Subcutaneous abdominal adipose tissue (tissue), 5 donors: ENCODE data around the gene SNAPC3.
A peak's percentile ranks its signal among the peaks of the same experiment; 100 is the strongest.
"Not testable (repeated sequence)": the region's sequence is repeated elsewhere in the genome, so short reads cannot be mapped to it uniquely, and the experiment has no call there.

Experiments used
- H3K27ac ChIP-seq: one replicate; pipeline ENCODE4 v1.7.0; 2013; ENCODE audit warnings: low read depth, mild to moderate bottlenecking, inconsistent platforms, low read length, moderate library complexity
- H3K27me3 ChIP-seq, 5 donors: one replicate each; pipeline ENCODE4 v1.7.0; 2013; ENCODE audit warnings: low read length in 5 of 5, inconsistent platforms in 1 of 5; ENCODE audit not compliant: control insufficient read depth in 5 of 5, insufficient read depth in 4 of 5
- H3K36me3 ChIP-seq, 5 donors: one replicate each; pipeline ENCODE4 v1.7.0; 2013; ENCODE audit warnings: low read length in 5 of 5; ENCODE audit not compliant: control insufficient read depth in 5 of 5, insufficient read depth in 5 of 5
- H3K4me1 ChIP-seq, 5 donors: one replicate each; pipeline ENCODE4 v1.7.0; 2013; ENCODE audit warnings: low read length in 5 of 5, mild to moderate bottlenecking in 3 of 5, moderate library complexity in 1 of 5; ENCODE audit not compliant: control insufficient read depth in 5 of 5, insufficient read depth in 5 of 5
- H3K4me3 ChIP-seq, 5 donors: one replicate each; pipeline ENCODE4 v1.7.0; 2013; ENCODE audit warnings: low read length in 5 of 5, low read depth in 1 of 5
- H3K9ac ChIP-seq, 5 donors: one replicate each; pipeline ENCODE4 v1.7.0; 2013; ENCODE audit warnings: low read length in 5 of 5, mild to moderate bottlenecking in 4 of 5, moderate library complexity in 3 of 5
- H3K9me3 ChIP-seq, 5 donors: one replicate each; pipeline ENCODE4 v1.7.0; 2013; ENCODE audit warnings: low read length in 5 of 5; ENCODE audit not compliant: control insufficient read depth in 5 of 5
- donor health status: healthy.
- donor health status: healthy.
- donor health status: healthy.
- donor health status: healthy.
- donor health status: healthy.

Gene SNAPC3

DNA sequence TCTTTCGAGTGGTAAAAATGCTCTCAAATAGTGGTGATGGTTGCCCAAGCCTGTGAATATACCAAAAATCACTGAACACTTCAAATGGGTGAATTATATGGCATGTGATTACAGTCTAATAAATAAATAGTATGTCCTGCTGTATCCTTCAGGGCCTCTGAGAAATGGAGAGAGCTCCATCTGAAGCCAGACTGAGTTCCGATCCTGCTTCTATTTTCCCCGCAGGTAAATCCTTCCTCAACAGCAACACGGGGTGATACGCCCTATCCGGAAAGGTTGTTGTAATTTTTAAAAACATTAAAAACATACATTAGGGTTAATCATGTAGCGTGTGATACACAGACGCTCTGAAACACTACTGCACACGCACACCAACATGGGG is 695 bp upstream of the SNAPC3 start:
- peak overlapping the region; percentile 87 to 99 (median 96) for H3K4me3 ChIP-seq
- peak overlapping the region; percentile 90 for H3K27ac ChIP-seq

GRCh38 chr9:15423231-15423985 is 732 bp downstream of the SNAPC3 start:
- Histone ChIP-seq H3K4me3 (peak overlapping the region; percentile 87 to 99 (median 96)), H3K36me3 (peaks cover 7 to 17% (median 15%) of the 10 kb centered on the region in 5 donors), H3K9ac (peak overlapping the region; percentile 77 to 96 (median 85)), H3K9me3 (no peaks in the 10 kb centered on the region), H3K27me3 (no peaks in the 10 kb centered on the region), H3K4me1 (peaks cover 0 to 29% (median 24%) of the 10 kb centered on the region in 5 donors), H3K27ac (peak overlapping the region; percentile 90)

More for the DNA sequence above, 695 bp upstream of the SNAPC3 start:
- Histone ChIP-seq H3K9me3 (no peaks in the 10 kb centered on the region), H3K27me3 (no peaks in the 10 kb centered on the region), H3K9ac (peak overlapping the region; percentile 84 to 96 (median 89)), H3K4me1 (peaks cover 0 to 27% (median 24%) of the 10 kb centered on the region in 5 donors), H3K36me3 (peaks cover 7 to 17% (median 15%) of the 10 kb centered on the region in 5 donors)

DNA sequence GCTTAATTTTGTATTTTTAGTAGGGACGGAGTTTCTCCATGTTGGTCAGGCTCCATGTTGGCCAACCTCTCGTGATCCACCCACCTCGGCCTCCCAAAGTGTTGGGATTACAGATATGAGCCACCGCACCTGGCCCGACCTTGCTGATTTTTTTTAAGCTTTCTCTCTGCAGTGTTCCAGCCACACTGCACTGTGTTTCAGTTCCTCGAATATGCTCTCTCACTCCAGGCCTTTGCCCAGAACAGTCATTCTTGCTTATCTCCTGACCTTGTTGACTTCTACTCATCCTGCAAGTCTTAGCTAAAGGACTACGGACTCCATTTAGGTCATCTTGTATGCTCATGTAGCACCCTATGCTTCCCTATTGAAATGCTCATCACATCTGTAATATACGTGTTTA is 3.3 kb downstream of the SNAPC3 start:
- no peak overlapping the region for H3K9ac ChIP-seq
- H3K4me1 ChIP-seq: peaks cover 0 to 34% (median 27%) of the 10 kb centered on the region in 5 donors
- H3K9me3 ChIP-seq: no peaks in the 10 kb centered on the region
- H3K27ac ChIP-seq: no peak overlapping the region
- H3K36me3 ChIP-seq: peaks cover 7 to 17% (median 15%) of the 10 kb centered on the region in 5 donors
- H3K4me3 ChIP-seq: no peak overlapping the region
- no peaks in the 10 kb centered on the region for H3K27me3 ChIP-seq

DNA sequence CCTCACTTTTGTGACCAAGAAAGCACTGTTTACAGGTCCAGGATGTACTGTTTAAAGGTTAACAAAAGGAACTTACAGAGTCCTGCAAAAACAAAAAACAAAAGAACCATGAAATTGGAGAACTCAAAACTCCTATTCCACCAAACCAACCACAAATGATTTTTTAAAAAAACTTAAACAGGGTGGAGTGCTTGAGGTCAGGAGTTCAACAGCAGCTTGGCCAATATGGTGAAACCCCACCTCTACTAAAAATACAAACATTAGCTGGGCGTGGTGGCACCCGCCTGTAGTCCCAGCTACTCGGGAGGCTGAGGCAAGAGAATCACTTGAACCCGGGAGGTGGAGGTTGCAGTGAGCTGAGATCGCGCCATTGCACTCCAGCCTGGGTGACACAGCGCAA is 5.0 kb downstream of the SNAPC3 start:
- not testable (repeated sequence) for H3K27ac ChIP-seq, H3K4me3 ChIP-seq, H3K9me3 ChIP-seq, H3K27me3 ChIP-seq, H3K9ac ChIP-seq
- Histone ChIP-seq H3K4me1 (peaks cover 0 to 34% (median 25%) of the 10 kb centered on the region in 5 donors), H3K36me3 (peaks cover 7 to 17% (median 15%) of the 10 kb centered on the region in 5 donors)

GRCh38 chr9:15430920-15431844 is 8.5 kb downstream of the SNAPC3 start:
- Histone ChIP-seq H3K4me3 (no peak overlapping the region), H3K27me3 (no peaks in the 10 kb centered on the region), H3K9me3 (no peaks in the 10 kb centered on the region), H3K27ac (no peak overlapping the region), H3K36me3 (peaks cover 11 to 25% (median 16%) of the 10 kb centered on the region in 5 donors), H3K9ac (peak overlapping the region in 1 of 5 donors; percentile 30), H3K4me1 (peaks cover 0 to 13% (median 8%) of the 10 kb centered on the region in 5 donors)

DNA sequence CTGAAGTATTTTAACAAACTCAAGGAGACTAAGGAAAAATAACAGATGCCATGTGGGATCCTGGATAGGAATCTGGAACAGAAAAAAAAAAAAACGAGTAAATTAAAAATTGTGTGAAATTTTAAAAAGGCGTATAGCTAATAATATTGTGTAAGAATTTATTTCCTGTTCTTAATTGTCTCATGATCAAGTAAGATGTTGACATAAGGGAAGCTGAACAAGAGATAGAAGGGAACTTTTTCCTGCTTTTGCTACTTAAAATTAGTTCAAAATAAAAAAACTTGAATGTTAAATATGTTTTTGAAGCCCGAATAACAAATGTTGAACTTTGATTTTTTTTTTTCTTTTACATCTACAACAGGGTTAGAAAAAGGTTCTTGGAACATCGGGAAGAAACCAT is 10.5 kb downstream of the SNAPC3 start:
- Histone ChIP-seq H3K27me3 (no peaks in the 10 kb centered on the region), H3K4me1 (peaks cover 0 to 9% (median 8%) of the 10 kb centered on the region in 5 donors), H3K36me3 (peaks cover 10 to 24% (median 16%) of the 10 kb centered on the region in 5 donors), H3K4me3 (no peak overlapping the region), H3K9ac (no peak overlapping the region), H3K9me3 (no peaks in the 10 kb centered on the region), H3K27ac (no peak overlapping the region)

DNA sequence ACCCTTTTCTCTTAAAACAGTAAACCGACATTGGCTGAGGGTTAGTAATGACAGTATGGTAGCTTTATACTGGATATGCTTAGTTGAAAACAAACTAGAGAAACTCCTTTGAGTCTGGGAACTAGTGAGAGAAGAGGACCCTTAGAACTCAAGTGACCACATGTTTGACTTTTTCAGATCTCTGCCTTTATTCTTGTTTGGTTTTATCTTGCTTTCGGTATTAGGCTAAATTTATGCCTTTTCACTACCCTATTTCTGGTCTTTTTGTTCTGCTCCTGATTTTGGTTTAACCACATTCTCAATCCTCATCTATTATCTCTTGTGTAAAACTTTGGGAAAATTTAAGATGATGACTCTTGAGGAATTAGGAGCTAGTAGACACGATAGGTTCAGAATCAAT is 11.0 kb downstream of the SNAPC3 start:
- H3K27ac ChIP-seq: no peak overlapping the region

DNA sequence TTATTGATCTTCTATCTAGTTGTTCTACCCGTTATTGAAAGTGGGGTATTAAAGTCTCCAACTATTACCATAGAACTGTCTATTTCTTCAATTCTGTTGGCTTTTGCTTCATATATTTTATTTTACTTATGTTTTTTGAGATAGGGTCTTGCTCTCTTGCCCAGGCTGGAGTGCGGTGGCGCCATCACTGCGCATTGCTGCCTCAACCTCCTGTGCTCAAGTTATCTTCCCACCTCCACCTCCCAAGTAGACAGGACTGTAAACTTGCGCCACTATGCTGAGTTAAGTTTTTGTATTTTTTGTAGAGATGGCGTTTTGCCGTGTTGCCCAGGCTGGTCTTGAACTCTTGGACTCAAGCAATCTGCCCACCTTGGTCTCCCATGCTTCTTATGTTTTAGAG is 16.2 kb downstream of the SNAPC3 start:
- Histone ChIP-seq H3K36me3 (peaks cover 7 to 31% (median 25%) of the 10 kb centered on the region in 5 donors), H3K9ac (no peak overlapping the region), H3K9me3 (no peaks in the 10 kb centered on the region), H3K4me3 (no peak overlapping the region), H3K4me1 (no peaks in the 10 kb centered on the region), H3K27me3 (no peaks in the 10 kb centered on the region), H3K27ac (no peak overlapping the region)

More for the DNA sequence above, 11.0 kb downstream of the SNAPC3 start:
- Histone ChIP-seq H3K9me3 (no peaks in the 10 kb centered on the region), H3K9ac (no peak overlapping the region), H3K4me1 (peaks cover 0 to 9% (median 8%) of the 10 kb centered on the region in 5 donors), H3K36me3 (peaks cover 10 to 24% (median 16%) of the 10 kb centered on the region in 5 donors), H3K27me3 (no peaks in the 10 kb centered on the region), H3K4me3 (no peak overlapping the region)

GRCh38 chr9:15441841-15442240 is 19.2 kb downstream of the SNAPC3 start:
- not testable (repeated sequence) for H3K4me1 ChIP-seq, H3K9me3 ChIP-seq, H3K9ac ChIP-seq, H3K27me3 ChIP-seq, H3K27ac ChIP-seq, H3K4me3 ChIP-seq
- H3K36me3 ChIP-seq: peaks cover 16 to 40% (median 34%) of the 10 kb centered on the region in 5 donors

DNA sequence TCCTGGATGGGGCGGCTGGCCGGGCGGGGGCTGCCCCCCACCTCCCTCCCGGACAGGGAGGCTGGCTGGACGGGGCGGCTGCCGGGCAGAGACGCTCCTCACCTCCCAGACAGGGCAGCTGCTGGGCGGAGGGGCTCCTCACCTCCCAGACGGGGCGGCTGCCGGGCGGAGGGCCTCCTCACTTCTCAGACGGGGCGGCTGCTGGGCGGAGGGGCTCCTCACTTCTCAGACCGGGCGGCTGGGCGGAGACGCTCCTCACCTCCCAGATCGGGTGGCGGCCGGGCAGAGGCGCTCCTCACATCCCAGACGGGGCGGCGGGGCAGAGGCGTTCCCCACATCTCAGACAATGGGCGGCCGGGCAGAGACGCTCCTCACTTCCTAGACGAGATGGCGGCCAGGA is 19.6 kb downstream of the SNAPC3 start:
- H3K27me3 ChIP-seq, H3K4me1 ChIP-seq, H3K4me3 ChIP-seq, H3K27ac ChIP-seq, H3K9me3 ChIP-seq, H3K9ac ChIP-seq: not testable (repeated sequence)
- peaks cover 20 to 44% (median 38%) of the 10 kb centered on the region in 5 donors for H3K36me3 ChIP-seq
